NCI-H1417 (cell line): ENCODE measurements around the gene XPR1.
"Not testable (repeated sequence)": the region's sequence is repeated elsewhere in the genome, so short reads cannot be mapped to it uniquely, and the experiment has no call there.

Experiments used
- DNase-seq, 3 experiments: peaks; one replicate each; lab custom pipeline; 2025; lab: John Stamatoyannopoulos, UW

The XPR1 gene

DNA sequence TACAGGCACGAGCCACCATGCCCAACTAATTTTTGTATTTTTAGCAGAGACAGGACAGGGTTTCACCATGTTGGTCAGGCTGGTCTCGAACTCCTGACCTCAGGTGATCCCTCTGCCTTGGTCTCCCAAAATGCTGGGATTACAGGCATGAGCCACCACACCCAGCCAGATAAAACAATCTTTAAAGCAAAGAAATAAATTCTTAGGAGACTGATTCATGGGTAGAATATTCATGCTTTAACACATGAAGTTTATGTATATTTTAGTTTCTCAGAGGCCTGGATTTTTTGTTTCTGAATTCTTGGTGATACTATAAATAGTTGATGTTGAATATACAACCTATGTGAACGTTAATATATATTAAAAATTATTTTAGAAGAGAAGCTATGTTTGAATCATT is 153.5 kb downstream of the XPR1 start:
- no peak for DNase-seq

DNA sequence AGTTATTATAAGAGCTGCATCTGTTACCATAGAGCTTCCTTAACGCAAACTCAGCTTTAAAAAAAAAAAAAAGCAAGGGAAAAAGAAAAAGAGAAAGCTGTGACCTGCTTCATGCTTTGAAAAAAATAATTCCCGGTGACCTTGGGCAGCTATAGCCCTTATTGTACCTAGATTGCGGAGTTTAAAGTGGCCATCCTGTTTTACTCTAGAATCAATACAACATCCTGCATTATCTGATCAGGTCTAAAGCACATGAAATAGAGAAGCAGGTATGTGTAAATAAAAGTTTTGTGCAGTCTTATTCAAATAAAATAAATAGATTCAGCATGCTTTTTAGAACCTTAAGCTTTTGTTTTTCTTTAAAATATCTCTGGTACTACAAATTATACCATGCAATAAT is 154.1 kb downstream of the XPR1 start:
- DNase-seq: no peak

DNA sequence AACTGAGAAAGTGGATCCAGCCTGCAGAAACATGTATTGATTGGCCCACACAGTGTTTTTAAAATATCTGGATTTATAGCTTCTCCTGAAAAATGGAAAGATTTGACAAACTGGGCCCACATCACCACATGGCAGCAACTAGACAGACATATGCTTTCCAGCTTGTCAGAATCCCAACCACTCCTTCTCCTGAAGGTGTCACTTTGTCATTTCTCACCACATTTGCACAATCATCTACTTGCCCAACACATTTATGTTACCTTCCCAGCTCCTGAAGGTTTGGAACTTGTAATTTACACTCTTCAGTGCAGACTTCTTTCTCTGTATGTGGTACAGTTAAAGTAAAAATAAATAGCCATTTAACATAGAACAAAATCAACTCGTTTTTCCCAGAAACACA is 154.8 kb downstream of the XPR1 start:
- no peak for DNase-seq

DNA sequence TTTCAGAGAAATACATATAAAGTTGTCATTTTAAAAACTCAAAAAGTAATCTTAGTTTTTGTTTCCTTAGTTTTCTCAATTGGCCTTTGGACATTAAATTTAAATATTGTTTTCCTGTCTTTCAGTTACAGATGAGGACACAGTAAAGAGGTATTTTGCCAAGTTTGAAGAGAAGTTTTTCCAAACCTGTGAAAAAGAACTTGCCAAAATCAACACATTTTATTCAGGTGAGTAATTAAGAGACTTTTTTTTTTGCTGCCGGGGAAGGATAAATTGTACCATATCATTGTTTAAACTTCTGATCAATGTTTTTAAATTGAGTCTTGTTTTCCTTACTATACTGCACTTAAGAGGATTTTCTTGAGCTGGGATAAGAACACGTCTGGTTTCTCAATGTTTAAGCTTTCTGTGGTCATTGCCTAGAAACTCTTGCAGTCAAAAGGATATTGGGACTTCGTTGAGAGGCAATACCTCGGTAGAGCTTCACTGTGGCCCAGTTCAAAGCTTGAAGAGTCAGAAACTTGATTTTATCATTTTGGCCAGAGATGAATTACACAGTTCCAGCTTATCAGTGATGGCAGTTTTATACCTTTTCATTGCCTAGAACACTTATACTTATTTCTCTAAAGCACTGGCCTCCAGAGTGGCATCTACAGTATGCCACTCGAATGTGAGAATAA is 155.9 kb downstream of the XPR1 start:
- no peak for DNase-seq

DNA sequence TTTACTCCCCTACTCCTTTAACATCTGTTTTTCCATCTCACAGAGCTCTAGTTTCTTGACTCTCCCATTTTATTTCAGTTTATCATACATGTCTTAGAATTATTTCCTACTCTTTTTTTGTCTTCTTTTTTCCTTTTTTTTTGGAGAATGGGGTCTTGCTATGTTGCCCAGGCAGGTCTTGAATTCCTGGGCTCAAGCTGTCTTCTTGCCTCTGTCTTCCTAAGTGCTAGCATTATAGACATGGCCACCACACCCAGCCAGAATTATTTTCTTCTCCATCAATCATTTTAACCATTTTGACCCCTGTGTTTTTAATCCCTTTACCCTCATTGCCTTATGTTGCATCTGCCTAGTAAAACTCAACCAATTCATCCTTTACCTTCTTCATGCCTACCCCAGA is 157.6 kb downstream of the XPR1 start:
- no peak for DNase-seq

DNA sequence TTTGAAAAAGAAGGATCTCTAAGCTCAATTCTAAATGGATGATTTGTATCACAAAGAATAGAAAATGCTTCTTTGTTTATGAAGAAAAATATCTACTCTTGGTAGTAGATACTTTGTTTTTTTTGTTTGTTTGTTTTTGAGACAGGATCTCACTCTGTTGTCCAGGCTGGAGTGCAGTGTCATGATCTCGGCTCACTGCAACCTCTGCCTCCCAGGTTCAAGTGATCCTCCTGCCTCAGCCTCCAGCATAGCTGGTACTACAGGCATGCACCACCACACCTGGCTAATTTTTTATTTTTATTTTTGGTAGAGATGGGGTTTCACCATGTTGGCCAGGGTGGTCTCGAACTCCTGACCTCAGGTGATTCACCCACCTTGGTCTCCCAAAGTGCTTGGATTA is 159.3 kb downstream of the XPR1 start:
- not testable (repeated sequence) for DNase-seq

DNA sequence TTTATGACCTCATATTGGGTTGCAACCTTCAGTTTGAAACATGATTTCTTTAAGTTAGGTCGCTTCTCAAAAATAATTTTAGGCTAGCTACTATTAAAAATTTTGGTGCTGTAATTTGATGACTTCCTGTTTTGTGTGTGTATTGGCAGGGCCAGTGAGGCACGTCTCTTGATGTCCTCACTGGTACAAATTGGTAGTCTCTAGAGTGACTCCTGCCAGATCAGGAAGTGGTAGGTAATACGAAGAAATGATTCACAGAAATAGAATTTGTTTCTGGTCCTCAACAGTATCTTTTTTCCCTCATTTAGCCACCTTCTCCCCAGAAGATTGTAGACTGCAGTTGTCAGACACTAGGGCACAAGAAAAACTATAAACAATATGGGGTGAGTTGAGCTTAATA is 160.0 kb downstream of the XPR1 start:
- DNase-seq: no peak

DNA sequence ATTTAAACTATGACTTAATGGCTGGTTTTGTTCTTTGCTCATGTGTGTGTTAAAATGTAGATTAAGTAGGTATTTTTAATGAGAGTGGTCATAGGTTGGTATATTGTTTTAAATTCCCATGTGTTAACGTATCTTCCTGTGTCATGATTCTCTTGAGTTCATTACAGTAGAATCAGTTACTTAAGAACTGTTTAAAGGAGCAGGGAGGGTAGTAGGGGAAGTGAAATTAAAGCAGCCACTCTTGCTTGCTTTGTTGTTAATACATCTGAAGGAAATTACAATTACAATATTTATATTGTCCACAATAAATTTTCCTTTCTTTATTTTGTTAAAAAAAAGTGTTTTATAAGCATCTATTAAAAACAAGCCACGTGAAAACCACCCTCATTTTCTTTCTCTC is 161.6 kb downstream of the XPR1 start:
- no peak for DNase-seq

DNA sequence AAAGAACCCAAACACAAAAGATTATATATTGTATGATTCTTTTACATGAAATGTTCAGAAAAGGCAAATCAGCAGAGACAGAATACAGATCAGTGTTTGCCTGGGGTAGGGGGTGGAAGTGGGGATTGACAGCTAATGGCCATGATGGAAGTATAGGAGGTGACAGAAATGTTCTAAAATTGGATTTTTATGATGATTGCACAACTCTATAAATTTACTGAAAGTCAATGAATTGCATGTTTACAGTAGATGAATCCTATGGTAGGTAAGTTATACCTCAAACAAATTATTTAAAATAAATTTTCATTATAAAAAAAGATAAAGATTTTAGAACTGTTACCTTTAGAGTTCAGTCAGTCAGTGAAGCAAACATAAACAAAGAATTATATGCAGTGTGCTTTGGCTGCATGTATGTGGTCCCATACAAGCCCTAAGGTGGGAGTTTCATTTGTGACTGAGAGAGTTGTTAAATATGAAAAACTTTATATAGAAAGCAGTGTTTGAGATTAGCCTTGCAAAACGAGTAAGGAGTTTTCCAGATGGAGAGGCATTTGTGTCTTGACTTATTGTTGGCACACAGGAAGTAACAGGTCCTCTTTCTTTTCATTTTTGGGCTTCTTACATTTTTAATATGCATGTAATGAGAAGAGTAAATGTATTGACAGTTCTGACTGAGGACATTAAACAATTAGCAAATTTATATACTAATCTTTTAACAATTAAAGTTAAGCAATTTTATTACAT is 165.2 kb downstream of the XPR1 start:
- DNase-seq: no peak

DNA sequence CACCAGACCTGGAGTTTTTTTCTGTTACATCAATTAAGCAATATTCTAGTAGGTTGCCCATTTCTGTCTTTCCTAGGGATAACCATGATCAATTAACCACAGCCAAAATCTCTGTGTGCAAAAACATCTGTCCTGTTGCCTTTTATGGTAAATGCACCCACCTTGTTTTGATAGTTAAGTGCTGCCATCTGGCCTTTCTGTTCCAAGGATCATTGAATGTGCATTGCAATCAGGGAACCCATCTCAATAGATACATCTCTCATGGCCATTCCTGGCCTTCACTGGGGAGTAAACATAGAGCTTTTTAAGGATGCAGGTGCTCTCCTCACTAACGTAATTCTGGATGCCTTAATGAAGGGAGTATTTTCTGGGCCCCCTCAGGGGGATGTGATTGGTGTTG is 169.1 kb downstream of the XPR1 start:
- DNase-seq: peak in 2 of 3 experiments; percentile 18 to 24

DNA sequence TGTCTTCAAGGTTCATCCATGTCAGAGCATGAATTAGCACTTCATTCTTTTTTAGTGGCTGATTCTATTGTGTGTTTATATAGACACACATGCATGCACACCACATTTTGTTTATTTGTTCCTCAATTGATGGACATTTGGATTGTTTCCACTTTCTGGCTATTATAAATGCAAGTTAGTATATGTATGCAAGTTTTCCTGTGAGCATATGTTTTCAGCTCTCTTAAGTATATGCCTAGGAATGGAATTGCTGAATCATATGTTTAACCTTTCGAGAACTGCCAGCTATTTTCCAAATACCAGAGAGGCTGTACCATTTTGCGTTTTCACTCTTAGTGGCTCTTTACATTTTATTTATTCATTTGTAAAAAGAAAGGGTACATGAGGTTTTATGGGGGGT is 171.0 kb downstream of the XPR1 start:
- DNase-seq: no peak

DNA sequence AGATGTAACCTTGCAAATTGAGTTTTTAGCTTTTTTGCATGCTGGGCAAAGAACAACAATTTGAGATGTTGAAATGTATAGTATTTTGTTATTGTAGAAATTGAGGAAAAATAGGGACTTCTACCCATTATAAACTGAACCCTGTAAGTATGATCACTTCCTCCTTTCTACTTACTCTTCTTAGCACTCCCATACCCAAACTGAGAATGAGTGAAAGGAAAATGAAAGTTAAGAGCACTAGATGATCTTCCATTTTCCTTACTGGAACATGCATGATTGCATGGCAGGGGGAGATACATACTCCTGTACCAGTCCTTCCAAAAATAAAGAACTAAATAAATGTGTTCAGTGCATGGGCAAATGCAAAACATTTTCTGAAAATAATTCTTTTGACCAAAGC is 173.5 kb downstream of the XPR1 start:
- no peak for DNase-seq

DNA sequence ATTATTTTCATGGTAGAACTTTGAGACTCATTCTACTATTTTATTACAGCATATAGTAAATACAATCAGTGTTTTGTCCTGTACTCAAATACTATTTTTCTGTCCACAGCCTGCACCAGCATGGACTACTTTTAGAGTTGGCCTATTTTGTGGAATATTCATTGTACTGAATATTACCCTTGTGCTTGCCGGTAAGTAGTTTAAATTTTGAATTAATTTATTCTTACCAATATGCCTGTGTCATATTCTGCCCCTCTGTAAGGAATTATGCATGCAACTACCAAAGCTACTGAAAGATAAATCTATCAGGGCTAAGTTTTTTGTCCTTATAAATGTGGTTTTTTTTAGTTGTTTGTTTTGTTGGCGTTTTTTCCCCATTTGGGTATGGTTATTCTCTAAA is 179.5 kb downstream of the XPR1 start:
- DNase-seq: no peak

DNA sequence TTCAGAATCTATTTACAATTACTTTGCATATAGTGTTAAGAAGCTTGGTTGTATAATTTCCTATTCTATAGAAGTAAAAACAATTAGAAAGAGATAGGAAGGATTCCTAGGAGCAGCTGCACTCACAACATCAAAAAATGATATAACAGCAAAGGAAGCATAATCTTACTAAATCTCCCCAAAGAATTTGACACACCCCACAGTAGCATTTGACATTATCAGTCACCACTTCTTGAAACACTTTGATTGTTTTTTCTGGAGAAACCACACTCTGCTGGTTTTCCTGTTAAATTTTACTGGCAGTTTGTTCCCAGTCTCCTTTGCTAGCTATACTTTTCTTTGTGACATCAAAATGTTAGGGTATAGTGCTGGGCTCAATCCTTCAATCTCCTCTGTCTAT is 180.1 kb downstream of the XPR1 start:
- no peak for DNase-seq

DNA sequence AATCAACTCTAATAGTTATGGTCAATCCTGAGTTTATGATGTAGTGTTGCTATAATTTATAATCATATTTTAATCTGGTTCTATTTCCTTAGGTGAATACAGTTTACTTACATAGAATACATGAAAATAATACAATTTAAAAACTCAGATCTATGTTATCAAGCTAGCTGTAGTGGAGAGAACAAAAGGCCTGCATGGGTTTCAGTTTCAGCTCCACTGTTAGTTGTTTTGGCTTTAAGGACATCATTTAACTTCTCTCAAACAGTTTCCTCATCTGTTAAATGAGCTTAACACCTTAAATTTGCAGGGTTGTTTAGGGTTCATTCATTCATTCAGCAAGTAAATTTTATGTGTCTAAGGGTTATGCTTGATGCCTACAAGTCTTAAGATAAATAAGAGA is 182.4 kb downstream of the XPR1 start:
- peak in 1 of 3 experiments; percentile 60 for DNase-seq

DNA sequence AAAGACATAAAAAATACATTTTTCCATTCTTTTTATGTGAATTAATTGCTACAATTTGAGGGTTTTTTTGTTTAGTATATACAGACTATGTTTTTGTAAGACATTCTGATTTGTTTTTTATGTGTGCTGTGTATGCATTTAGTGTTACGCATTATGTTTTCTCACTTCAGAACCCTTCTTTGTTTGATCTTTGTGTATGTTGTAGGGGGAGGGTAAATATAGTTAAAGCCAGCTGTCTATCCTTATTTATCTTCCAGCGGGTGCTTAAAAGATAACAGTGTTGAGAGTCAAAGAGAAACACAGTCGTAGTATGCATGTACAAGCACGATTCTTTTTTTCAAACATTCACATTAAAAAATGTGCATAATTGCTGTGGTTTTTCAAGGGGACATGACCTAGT is 183.4 kb downstream of the XPR1 start:
- DNase-seq: peak in 2 of 3 experiments; percentile 51 to 90

DNA sequence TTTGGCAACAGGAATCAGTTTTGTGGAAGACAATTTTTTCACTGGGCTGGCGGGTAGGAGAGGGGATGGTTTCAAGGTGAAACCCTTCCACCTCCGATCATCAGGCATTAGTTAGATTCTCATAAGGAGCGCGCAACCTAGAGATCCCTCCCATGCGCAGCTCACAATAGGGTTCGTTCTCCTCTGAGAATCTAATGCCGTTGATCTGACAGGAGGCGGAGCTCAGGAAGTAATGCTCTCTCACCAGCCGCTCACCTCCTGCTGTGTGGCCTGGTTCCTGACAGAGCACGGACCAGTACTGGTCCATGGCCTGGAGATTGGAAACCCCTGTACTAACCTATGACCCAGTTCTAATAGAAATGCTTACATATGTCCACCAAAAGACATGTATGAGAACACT is 184.3 kb downstream of the XPR1 start:
- DNase-seq: peak in 1 of 3 experiments; percentile 38

DNA sequence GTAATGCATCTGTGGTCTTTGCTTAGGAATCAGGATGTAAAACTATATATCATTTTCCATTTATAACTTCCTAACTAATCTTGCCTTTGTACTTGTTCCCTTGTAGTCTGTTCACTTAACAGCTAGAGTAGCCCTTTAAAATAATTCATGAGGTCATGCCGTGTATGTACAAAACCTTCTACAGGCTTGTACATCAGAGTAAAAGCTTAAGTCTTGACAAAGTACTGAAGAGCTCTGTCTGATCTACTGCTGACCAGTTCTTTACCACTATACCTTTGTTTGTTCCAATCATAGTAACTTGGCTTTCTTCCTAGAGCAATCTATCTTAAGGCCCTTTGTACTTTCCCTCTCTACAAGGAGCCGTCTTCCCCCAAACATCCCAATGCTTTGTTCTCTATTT is 190.1 kb downstream of the XPR1 start:
- no peak for DNase-seq

DNA sequence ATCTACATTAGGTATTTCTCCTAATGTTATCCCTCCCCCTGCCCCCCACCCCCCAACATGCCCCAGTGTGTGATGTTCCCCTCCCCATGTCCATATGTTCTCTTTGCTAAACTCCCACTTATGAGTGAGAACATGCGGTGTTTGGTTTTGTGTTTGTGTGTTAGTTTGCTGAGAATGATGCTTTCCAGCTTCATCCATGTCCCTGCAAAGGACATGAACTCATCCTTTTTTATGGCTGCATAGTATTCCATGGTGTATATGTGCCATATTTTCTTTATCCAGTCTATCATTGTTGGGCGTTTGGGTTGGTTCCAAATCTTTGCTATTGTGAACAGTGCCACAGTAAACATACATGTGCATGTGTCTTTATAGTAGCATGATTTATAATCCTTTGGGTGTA is 199.7 kb downstream of the XPR1 start:
- not testable (repeated sequence) for DNase-seq

DNA sequence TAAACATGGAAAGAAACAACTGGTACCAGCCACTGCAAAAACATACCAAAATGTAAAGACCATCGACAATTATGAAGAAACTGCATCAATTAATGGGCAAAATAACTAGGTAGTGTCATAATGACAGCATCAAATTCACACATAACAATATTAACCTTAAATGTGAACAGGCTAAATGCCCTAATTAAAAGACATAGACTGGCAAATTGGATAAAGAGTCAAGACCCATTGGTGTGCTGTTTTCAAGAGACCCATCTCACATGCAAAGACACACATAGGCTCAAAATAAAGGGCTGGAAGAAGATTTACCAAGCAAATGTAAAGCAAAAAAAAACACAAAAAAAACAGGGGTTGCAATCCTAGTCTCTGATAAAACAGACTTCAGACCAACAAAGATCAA is 201.4 kb downstream of the XPR1 start:
- DNase-seq: not testable (repeated sequence)

DNA sequence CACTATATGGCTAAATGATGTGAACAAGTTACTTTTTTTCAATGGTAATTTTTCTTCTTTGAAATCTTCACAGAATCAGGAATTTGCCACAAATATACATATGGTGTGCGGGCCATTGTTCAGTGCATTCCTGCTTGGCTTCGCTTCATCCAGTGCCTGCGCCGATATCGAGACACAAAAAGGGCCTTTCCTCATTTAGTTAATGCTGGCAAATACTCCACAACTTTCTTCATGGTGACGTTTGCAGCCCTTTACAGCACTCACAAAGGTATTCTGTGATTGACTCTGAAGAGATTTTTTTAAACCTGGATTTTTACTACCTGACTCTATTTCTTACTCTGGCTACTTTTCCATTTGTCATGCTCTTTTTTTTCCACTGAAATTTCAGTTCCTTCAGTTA is 204.6 kb downstream of the XPR1 start:
- no peak for DNase-seq

DNA sequence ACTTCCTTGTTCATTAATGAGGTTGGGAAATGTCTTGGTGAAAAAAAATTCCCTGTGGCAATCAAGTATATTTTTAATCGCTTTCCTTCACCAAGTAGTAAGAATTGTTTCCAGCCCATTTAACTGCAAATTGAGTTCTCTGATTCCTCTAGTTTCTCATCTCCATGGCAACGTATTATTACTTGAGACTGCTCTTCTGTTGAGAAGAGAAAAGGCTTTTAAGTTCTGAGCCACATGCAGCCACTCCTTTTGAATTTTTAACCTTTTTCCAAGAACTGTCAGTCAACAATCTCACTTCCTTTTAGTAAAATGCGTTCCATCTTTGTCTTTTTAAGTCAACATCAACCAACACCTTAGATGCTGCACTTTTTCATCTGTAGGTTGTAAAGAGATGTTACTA is 205.2 kb downstream of the XPR1 start:
- DNase-seq: peak in 1 of 3 experiments; percentile 46

DNA sequence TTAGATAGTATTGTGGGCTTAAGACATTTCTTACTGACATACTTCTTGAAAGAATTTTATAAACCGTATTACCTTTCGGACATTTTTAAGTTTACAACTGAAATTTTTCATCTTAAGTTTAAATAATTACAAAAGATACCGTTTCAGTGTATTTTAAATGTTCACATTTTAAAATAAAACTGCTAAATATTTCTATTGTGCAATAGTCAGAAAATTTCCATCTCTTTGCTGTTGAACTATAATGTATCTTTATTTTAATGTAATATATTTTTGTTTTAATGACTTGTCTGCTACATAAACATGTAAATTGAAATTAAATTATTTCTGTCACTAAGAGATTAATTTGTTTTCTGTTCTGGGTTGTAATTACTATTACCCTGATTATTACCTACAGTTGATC is 206.7 kb downstream of the XPR1 start:
- DNase-seq: no peak

DNA sequence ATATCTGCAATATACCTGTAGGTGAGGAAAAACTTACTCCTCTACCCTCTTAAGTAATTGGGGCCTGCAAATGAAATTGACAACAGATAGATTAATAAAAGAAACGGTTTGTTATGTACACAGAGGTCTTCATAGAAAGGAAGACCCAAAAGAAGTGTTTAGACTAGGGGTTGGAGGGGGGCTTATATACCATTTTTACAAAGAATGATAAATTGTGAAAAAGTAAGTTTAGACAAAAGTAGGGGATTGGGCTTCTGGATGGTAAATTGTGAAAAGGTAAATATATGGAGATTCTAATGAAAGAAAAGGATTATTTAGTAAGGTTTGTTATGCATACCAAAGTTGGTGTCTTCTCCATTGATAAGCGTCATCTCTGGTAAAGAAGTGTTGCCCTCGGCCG is 207.7 kb downstream of the XPR1 start:
- DNase-seq: no peak
